Neural crest cell (in vitro differentiated cells): Measurements from ENCODE around the gene C2CD4D. TPM values are rescaled to one million over a fixed set of nuclear protein-coding genes. Genes with fewer than 3 reads are reported as not detected.
"Not testable (repeated sequence)": the region's sequence is repeated elsewhere in the genome, so short reads cannot be mapped to it uniquely, and the experiment has no call there.

ENCODE experiments used
- DNase-seq: peaks from one replicate; pipeline ENCODE4 v3.0.0; 2021; ENCODE audit warnings: low read depth, mixed read lengths, low spot score
- H3K27ac Mint-ChIP-seq: one replicate; pipeline ENCODE4 v1.8.0; 2021; ENCODE audit warnings: mild to moderate bottlenecking, mixed read lengths; ENCODE audit not compliant: unreplicated experiment
- H3K27me3 Mint-ChIP-seq: 2 replicates; pipeline ENCODE4 v1.8.0; 2021; ENCODE audit warnings: low read depth, mild to moderate bottlenecking, mixed read lengths
- H3K36me3 Mint-ChIP-seq: 2 replicates; pipeline ENCODE4 v1.8.0; 2021; ENCODE audit warnings: low read depth, mild to moderate bottlenecking, mixed read lengths
- H3K4me1 Mint-ChIP-seq: 2 replicates; pipeline ENCODE4 v1.8.0; 2021; ENCODE audit warnings: mixed read lengths
- H3K4me3 Mint-ChIP-seq: one replicate; pipeline ENCODE4 v1.8.0; 2021; ENCODE audit warnings: mild to moderate bottlenecking, mixed read lengths
- H3K9me3 Mint-ChIP-seq: 2 replicates; pipeline ENCODE4 v1.8.0; 2021; ENCODE audit warnings: mixed read lengths
- total RNA-seq: library from RNA; stranded (reverse); gene quantifications from 2 replicates; pipeline ENCODE4 v1.2.1, GENCODE V29; 2021
- TF ChIP-seq, protein P1 (sequence below): fragments of 200-600 bp; sonication (generic); conservative IDR thresholded peaks from 2 replicates; pipeline ENCODE4 v1.5.0; 2021; ENCODE audit warnings: antibody characterized with exemption, mild to moderate bottlenecking

Gene C2CD4D
- total RNA-seq, 1 donor from 2014 or later: 0.40 TPM

DNA sequence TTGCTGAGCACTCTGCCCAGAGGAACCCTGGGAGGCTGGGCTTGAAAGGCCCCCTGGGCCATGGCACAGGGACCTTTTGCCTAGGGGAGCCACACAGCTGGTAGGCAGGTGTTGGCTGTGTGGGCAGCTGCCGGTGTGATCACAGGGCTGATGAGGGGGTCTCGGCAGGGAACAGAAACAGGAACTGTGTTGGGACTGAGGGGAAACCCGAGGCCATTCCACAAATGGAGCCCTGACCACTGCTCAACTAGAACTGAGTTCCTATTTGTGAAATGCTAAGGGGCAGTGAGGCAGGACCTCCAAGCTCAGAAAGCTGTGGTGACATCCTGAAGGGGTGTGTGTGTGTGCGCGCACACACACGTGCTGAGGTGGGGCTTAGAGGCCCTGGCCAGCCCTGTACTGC, 20.3 kb upstream of the C2CD4D start:
- no peaks in the 10 kb centered on the region for H3K9me3 Mint-ChIP-seq
- H3K4me3 Mint-ChIP-seq: no peak overlapping the region
- peak overlapping the region; percentile 6 for H3K27ac Mint-ChIP-seq
- no peaks in the 10 kb centered on the region for H3K36me3 Mint-ChIP-seq
- H3K4me1 Mint-ChIP-seq: peaks cover 18% of the 10 kb centered on the region
- peaks cover 4% of the 10 kb centered on the region for H3K27me3 Mint-ChIP-seq
- DNase-seq: no peak
- TF ChIP-seq, protein P1, sequence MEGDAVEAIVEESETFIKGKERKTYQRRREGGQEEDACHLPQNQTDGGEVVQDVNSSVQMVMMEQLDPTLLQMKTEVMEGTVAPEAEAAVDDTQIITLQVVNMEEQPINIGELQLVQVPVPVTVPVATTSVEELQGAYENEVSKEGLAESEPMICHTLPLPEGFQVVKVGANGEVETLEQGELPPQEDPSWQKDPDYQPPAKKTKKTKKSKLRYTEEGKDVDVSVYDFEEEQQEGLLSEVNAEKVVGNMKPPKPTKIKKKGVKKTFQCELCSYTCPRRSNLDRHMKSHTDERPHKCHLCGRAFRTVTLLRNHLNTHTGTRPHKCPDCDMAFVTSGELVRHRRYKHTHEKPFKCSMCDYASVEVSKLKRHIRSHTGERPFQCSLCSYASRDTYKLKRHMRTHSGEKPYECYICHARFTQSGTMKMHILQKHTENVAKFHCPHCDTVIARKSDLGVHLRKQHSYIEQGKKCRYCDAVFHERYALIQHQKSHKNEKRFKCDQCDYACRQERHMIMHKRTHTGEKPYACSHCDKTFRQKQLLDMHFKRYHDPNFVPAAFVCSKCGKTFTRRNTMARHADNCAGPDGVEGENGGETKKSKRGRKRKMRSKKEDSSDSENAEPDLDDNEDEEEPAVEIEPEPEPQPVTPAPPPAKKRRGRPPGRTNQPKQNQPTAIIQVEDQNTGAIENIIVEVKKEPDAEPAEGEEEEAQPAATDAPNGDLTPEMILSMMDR: no peak

DNA sequence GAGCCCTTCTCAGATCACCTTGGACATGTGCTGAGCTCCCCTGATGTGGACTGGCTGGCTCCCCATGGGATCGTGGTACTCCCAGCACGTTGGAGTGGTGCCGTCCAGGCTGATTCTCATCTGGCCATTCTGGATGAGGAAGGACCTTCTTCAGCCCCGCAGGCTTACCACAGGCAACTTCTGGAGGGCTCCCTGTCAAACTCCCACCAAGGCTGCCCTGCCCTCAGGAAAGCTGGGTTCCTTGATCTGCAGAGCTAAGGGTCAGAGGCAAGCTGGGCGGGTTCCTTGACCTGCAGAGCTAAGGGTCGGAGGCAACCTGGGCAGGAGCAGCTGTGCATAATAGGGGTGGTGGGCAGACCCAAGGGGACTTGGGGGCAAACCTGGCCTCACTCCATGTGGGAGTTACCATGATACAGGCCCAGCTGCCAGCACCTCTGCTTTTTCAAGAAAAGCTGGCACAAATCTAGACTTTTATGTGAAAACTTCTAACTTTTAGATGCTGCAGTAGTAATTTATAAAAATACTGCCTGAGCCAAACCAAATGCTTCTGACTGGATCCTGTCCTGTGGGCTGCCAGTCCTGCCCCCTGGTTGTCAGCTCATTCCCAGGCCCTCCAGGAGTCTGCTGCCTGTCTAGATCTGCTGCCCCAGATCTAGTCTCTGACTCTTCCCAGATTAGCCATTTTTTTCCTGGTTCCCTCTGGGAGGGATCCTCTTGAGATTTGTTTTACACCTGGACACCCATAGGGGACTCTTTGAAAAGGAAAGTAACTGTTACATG, 19.5 kb upstream of the C2CD4D start:
- Mint-ChIP-seq H3K27me3 (peaks cover 4% of the 10 kb centered on the region), H3K36me3 (no peaks in the 10 kb centered on the region), H3K4me3 (no peak overlapping the region), H3K27ac (no peak overlapping the region), H3K9me3 (no peaks in the 10 kb centered on the region), H3K4me1 (peaks cover 18% of the 10 kb centered on the region)
- TF ChIP-seq, protein P1: no peak
- DNase-seq: no peak

DNA sequence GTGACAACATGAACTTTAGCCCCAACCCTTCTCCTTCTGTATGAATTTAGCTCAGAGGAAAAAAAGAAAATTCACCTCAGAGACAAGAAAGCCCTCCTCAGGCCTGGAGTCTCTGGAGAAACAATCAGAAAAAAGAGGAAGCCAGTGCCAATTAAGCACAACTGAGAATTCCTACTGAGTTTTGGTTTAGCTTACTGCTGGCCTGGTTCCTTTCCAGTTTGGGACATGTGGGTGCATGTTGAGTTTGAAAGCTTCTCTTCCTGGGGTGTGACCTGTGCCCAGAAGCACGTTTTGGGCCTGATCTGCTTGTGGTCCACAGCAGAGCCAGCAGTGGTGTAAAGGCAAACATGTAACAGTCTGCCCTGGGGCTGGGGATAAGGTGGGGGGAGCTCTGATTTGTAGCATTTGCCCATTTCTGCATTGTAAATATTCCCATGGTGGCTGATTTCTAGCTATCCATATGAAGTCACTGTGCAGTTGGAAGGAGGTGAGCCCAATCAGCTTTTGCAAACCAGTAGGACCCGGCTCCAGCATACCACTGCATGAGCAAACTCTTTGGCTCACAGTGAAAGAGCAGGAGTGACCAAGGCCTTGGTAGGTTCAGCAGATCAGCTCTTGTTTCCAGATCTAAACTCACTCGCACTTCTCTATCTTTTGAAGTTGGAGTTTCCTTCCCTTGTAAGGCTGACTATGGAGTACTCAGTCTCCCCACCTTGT, 18.6 kb upstream of the C2CD4D start:
- H3K27ac Mint-ChIP-seq: no peak overlapping the region
- peaks cover 18% of the 10 kb centered on the region for H3K4me1 Mint-ChIP-seq
- peaks cover 4% of the 10 kb centered on the region for H3K27me3 Mint-ChIP-seq
- DNase-seq: no peak
- no peak overlapping the region for H3K4me3 Mint-ChIP-seq
- H3K36me3 Mint-ChIP-seq: no peaks in the 10 kb centered on the region
- TF ChIP-seq, protein P1: no peak
- H3K9me3 Mint-ChIP-seq: no peaks in the 10 kb centered on the region

DNA sequence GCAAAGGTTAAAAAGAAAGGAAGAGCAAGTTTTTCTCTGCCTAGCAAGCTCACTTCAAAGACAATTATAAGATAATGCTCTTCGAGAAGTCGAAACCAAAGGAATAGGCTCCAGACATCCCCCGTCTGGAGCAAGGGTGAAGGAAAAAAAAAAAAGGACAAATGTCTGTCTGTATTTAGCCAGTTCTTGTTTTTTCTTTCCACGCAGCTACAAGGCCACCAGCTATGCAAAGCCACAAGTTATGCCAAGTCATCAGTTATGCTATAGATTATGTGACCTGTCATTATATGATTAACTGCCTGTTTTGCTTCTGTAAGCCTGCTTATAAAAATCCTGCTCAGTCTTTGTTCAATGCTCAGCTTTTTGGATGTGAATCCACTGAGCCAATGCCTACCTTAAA, 16.3 kb upstream of the C2CD4D start:
- no peak for DNase-seq
- no peaks in the 10 kb centered on the region for H3K9me3 Mint-ChIP-seq
- H3K27ac Mint-ChIP-seq: no peak overlapping the region
- H3K27me3 Mint-ChIP-seq: peaks cover 4% of the 10 kb centered on the region
- no peaks in the 10 kb centered on the region for H3K36me3 Mint-ChIP-seq
- peaks cover 10% of the 10 kb centered on the region for H3K4me1 Mint-ChIP-seq
- H3K4me3 Mint-ChIP-seq: no peak overlapping the region
- TF ChIP-seq, protein P1: no peak

DNA sequence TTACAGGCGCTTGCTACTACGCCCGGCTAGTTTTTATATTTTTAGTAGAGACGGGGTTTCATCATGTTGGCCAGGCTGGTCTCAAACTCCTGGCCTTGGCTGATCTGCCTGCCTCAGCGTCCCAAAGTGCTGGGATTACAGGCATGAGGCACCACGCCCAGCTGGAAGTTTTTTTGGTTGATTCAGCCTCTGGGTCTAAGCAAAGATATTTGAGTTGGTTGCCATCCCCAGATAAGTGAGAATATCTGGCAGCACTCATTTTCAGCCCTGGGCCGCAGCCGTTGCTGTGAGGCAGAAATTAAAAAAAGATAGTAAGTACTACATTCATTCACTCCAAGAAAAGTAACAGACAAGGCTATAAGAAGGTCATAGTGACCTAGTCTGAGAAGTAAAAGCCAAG, 15.9 kb upstream of the C2CD4D start:
- H3K27me3 Mint-ChIP-seq, H3K27ac Mint-ChIP-seq, H3K4me1 Mint-ChIP-seq, H3K36me3 Mint-ChIP-seq, H3K9me3 Mint-ChIP-seq, H3K4me3 Mint-ChIP-seq, DNase-seq: not testable (repeated sequence)

DNA sequence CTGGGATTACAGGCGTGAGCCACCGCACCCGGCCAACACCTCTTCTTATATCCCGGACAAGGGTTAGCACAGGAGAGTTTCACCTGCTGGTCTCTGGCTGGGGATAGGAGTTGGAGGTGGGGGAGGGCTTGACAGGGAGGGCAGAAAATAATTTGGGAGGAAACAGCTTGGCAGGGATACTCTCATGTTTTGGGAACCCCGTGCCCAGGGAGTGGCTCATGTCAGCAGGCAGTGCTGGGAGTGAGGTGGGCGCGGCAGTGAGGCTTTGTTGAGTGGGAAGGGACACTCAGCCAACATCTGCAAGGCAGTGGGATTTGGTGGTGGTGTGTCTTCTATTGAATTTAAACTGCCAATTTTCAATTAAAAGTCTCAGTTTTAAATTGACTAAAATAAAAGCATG, 15.0 kb upstream of the C2CD4D start:
- H3K4me3 Mint-ChIP-seq: no peak overlapping the region
- H3K36me3 Mint-ChIP-seq: no peaks in the 10 kb centered on the region
- TF ChIP-seq, protein P1: no peak
- peaks cover 7% of the 10 kb centered on the region for H3K4me1 Mint-ChIP-seq
- DNase-seq: no peak
- peaks cover 4% of the 10 kb centered on the region for H3K27me3 Mint-ChIP-seq
- H3K9me3 Mint-ChIP-seq: no peaks in the 10 kb centered on the region
- H3K27ac Mint-ChIP-seq: no peak overlapping the region
